ENCODE results near the gene BSND.
"Not testable (repeated sequence)": the region's sequence is repeated elsewhere in the genome, so short reads cannot be mapped to it uniquely, and the experiment has no call there.

Gene BSND

DNA sequence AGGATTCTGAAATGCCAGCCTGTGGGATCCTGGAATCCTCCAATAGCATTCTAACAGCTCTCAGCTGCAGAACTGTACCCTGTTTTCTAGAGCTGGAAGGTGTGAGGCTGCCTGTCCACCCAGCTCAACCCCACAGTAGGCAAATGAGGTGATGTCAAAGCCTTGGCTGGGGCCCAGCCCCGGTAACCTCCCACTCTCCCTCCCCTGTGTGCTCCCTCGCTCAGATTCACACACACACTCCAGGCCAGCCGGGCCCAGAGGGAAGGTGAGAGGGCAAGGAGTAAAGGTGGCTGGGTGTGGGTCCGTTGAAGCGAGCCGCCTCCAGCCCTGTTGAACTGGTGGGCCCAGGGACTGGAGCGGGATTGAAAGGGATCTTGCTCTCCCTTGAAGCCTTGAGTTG is at the start of gene BSND:
TSS of gene BSND (plus strand) at position 257 of the 400 bp plus-strand sequence. CDS start 254 bp downstream, outside the sequence.
- no peak for DNase-seq (ENCODE audit: low read depth in 2 of 3, low spot score in 1 of 3)

DNA sequence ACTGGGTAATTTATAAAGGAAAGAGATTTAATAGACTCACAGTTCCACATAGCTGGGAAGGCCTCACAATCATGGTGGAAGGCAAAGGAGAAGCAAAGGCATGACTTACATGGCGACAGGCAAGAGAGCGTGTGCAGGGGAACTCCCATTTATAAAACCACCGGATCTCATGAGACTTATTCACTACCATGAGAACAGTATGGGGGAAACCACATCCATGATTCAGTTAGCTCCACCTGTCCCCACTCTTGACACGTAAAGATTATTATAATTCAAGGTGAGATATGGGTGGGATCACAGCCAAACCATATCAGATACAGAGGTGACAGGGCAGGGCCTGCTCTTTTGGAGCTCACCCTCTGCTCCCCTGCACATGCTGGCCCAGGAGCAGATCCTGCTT is 49.7 kb upstream of the BSND start:
- DNase-seq (ENCODE audit: low read depth in 2 of 3, low spot score in 1 of 3), result no peak

DNA sequence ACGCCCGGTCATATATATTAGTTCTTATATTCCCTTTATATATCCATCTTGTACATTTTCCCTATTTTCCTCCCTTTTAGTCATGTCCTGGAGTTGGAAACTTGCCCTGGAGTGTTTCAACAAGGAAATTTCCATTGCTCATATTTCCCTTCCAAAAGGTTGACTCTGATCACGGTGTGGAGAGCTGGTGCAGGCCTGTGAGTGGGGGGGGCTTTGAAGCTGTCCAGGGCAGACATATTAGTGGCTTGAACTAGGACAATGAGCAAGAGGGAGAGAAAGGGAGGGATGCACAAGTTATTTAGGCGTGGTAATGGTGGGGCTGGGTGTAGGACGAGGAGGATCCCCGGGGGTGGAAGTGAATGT is 48.7 kb upstream of the BSND start:
- no peak for DNase-seq (ENCODE audit: low read depth in 2 of 3, low spot score in 1 of 3)

DNA sequence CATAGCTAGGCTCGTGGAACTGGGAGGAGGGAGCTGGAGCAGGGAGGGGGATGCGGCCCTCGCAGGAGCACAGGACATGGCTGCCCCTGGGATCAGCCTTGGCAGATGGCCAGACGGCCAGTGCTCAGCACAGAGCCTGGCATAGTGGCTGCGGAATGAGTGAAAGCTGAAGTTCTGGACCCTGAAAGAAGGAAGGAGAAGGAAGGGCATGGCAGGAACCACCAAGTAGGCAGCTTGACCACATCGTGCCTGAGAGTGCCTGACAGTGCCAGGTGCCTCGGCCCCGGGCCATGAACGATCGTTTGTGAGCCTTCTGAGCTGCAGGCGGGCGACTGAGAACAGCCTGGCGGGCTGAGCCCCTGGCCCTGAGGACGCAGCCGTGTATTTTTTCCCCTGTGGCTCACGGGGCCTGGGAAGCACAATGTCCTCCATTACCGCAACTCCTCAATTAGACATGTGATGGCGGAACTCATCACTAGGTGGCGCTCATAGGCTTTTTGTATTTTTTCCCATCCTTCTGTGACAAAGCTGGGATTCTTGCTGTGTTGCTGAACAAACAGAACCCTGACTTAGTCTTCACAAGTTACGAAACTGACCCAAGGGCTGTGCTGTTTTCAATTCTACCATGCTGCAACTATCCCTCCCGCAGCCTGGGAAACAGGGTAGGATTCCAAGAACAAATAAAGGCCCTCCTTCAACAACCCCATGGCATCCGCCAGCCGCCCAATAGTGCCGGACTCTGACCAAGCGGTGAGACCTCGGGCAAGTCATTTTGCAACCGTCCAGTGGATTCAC is 48.2 kb upstream of the BSND start:
- peak; percentile 27 to 79 (median 35) for DNase-seq (ENCODE audit: low read depth in 2 of 3, low spot score in 1 of 3)

DNA sequence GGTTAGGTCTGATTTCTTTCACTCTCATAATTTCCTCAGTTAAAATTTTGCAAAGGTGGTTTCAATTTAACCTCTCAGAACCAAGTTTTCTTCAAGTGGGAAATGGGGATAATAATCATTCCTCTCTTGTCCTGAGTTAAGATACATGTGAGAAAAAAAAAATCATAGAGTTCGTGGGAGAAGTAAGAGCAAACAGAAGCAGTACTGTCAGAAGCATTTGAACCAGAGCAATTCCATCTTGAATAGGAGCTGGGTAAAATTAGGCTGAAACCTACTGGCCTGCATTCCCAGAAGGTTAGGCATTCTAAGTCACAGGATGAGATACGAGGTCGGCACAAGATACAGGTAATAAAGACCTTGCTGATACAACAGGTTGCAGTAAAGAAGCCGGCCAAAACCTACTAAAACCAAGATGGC is 46.9 kb upstream of the BSND start:
- DNase-seq (ENCODE audit: low read depth in 2 of 3, low spot score in 1 of 3), result no peak

DNA sequence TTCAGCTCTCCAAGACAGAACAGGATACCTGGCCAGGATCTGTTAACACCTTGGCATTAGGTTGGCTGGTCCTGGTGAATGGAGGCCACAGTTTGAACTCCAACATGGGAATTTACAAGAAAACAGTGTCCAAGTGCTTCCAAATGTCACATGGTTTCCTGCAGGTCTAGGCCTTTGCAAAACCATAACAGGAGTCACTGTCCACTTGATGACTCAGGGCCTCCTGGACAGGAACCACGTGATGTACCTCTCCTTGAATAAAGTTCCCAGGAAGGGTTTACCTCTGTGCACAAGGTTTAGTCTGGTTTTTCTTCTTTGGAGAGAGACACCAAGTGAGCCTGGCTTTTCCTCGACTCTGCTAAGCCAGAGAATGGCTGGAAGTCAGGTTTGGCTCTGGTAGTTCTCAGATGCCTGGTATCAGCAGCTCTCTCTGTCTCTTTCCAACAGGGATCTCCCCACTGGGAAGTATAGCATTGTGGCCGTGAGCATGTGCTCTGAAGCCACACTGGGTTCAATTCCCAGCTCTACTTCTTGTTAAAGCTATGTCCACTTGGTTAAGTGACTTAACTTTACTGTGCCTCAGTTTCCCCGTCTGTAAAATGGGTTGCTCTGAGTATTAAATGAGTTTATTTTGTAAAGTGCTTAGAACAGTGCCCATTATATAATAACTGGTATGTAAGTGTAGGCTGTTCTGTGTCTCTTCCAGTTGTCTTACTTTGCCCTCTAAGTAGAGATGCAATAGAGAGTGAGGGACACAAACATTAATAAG is 45.6 kb upstream of the BSND start:
- DNase-seq (ENCODE audit: low read depth in 2 of 3, low spot score in 1 of 3), result no peak

DNA sequence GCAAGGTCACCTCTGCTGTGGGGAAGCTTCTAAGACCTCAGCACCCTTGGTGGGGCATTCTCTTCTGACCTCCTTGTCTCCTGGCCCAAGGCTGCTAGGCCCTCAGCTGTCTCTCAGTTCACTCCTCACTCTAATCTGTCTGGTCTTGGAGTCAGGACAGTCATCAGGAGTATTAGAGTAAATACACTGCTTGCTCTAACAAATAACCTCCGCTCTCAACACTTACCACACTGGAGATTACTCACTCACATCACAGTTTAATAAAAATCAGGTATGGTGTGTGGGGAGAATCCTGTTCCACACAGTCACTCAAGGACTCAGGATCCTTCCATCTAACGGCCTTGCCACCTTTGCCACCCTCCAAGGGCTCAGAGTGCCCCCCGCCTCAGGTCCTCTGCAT is 44.9 kb upstream of the BSND start:
- DNase-seq (ENCODE audit: low read depth in 2 of 3, low spot score in 1 of 3), result no peak

DNA sequence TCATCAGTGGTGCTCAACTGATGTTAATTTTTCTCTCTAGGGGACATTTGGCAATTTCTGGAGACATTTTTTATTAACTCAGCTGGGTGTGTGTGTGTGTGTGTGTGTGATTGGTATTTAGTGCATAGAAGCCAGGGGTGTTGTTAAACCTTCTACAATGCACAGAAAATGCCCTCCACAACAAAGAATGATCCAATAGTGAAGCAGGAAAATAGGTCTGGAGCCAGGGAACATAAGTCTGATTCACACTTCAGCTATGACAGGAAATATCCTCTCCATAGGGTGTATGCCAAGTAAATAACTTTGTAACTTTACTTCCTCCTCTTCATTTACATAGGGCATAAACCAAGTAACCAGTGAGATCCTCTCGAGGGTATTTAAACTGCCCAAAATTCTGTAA is 43.4 kb upstream of the BSND start:
- no peak for DNase-seq (ENCODE audit: low read depth in 2 of 3, low spot score in 1 of 3)

DNA sequence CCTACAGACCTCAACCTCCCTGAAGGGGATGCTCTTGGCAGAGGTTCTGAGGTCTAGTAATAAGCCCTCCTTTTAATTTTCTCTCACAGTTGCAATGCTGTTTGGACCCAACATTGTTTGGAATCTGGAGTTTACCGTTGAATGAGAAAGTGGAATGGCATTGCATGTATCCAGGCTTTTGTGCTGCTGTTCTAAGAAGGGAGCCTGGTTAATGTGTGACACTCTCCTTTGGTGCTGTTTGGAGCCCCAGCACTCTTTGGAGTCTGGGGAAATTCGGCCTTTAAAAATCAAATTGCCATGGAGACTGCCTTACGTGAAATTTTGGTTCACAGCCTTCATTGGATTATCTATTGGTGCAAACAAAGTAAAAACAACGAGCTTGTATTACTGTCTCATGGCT is 42.0 kb upstream of the BSND start:
- no peak for DNase-seq (ENCODE audit: low read depth in 2 of 3, low spot score in 1 of 3)

DNA sequence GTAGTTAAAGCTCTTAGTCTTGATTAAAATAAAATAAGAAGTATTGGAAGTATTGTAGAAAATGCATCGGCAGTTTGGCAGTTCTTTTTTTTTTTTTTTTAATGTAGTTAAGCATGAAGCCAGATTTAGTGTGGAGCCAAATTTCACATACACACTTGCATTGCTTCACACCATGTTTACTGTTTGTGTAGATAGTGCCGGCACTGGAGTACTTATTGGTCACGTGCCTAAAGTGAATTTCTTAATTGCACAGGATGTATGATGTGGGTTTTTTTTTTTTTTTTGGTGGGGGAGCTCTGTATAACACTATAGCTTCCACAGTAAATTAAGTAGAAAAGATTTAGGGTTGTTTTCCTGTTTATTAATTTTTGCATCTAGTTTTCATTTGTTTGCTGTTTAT is 39.5 kb upstream of the BSND start:
- DNase-seq (ENCODE audit: low read depth in 2 of 3, low spot score in 1 of 3), result no peak

DNA sequence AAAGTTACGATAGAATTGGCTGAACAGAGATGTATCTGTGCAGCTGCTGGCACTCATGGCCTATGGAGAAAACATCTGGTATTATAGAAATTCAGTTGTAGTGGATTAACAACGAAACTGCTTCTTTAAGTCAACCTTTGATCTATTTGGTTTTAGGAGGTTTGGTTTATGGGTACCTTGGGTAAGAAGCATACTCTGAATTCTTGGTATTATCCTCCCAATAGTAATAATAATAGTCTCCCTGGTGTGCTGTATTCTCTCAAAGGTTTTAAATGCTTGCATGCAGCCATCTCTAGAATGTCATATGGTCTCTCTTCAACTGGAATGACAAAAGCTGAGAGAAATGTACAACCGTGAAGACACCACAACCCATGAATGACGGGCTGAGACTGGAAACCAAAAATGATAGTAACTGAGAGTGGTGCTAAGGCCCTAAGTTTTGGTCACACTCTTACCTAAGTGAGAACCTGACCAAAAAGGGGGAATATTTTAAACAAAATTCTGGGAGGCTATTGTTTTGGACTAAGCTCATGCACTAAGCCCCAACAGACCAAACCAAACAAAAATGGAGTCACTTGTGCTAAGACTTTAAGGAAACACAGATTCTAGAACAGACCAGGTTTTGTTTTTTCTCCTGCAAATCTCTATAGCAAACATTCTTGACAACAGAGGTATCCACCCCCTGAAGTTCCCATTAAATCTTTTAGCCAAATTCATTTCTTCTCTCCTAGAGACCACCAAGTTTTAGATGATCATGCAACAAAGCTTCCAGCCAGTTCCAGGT is 35.9 kb upstream of the BSND start:
- DNase-seq (ENCODE audit: low read depth in 2 of 3, low spot score in 1 of 3), result no peak

DNA sequence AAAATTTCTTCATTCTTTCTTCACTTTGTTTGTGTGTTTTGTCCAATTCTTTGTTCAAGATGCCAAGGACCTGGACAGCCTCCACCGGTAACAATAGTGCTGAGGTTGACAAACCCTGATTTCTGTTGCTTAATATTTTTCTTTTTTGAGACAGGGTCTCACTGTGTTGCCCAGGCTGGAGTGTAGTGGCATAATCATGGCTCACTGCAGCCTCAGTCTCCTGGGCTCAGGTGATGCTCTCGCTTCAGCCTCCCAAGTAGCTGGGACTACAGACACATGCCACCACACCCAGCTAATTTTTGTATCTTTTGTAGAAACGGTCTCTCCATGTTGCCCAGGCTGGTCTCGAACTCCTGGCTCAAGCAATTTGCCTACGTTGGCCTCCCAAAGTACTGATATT is 34.9 kb upstream of the BSND start:
- DNase-seq (ENCODE audit: low read depth in 2 of 3, low spot score in 1 of 3), result not testable (repeated sequence)

DNA sequence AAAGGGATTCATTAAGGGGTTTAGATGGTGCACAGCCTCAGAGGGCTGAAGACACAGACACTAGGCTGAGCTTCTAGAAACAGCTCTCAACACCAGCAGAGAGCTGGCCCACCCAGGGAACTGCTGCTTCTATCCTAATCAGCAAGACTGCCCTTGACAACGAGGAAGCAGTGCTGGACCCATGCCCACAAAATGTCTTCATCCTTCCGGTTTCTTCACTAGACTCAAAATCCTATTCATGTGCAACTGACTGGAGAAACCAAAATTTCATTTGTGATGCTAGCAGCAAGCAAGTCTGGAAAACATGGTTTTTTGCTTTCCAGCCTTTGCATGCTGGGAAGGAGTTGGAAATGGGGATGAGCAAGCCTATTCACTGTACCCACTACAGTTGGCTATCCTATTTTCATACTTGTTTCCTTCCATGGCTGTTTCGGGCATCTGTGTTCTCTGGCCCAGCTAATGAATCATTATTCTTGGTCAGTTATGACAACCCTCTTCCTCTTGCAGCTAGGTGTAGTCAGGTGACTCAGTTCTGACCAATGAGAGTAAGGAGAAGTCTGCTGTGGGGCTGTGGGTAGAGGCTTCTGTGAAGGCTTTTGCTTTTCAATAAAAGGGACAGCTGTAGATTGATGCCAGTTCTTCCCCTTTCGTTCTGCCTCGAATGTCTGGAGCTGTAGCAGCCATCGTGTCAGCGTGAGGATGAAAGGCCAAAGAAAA is 33.0 kb upstream of the BSND start:
- no peak for DNase-seq (ENCODE audit: low read depth in 2 of 3, low spot score in 1 of 3)

DNA sequence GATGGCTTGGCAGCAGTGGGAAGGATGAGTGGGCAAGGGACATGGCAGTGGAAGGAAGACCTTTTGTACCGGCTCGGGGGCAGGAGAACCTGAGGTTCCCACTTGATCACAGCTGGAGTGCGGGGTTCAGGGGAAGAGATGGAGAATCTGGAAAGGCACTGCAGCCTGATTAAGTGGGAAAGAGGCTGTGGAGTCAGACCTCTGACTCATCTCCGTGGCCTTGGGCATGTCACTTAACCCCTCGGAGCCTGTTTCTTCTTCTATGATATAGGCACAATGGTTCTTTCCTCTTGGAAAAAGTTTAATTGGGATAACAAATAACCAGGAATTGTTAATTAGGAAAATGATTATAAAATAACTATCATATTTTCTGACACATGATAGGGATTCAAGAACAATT is 31.4 kb upstream of the BSND start:
- no peak for DNase-seq (ENCODE audit: low read depth in 2 of 3, low spot score in 1 of 3)

DNA sequence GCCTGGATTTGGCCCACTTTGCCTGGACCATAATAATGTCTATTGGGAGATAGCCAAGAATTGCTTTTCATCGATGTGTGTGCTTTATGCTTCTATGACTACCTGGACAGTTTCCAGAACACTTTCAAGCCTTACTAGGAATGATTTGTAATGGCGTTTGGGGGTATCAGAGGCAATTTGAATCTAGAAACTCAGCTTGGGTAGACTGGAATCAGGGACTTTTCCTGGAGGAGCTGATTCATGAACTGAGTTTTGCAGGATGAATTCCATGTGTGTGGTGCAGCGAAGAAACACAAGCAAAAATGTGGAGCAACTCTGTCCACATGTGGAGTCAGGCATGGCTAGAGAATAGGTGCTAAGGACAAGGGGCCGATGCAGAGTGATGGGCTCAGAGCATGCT is 30.2 kb upstream of the BSND start:
- DNase-seq (ENCODE audit: low read depth in 2 of 3, low spot score in 1 of 3), result no peak

DNA sequence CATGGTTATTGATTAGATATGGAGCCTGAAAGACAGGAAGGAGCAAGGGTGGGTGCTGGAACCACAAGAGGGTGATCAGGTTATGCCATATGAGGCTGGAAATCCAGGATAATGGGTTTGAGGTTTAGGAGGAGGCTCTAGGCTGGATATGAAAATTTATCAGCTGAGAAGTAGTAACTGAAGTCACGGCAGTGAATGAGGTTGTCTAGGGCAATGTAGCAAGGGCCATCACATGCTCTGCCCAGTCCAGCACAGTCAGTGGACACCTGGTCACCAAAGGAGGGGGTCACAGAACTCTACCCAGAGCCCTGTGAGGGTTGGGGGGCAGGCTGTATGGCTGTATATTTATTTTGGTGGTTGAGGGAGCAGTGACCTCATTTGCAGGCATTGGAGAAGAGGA is 28.9 kb upstream of the BSND start:
- no peak for DNase-seq (ENCODE audit: low read depth in 2 of 3, low spot score in 1 of 3)

DNA sequence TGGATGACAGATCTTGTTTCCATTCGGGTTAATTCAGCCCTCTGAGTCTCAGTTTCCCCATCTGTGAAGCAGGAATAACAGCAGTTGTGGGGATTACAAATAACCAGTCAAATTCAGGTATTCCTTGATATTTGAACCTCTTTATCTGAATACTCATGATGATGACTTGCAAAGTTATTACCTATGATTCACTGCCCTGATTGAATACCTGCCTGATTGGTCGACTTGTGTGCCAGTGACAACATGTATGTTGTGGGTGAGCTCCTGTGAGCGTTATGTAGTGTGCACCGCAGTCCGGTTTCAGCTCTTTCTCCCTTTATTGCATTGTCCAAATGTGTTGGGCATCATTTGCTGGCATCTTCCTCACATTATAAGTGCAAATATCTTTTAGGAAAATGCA is 27.8 kb upstream of the BSND start:
- no peak for DNase-seq (ENCODE audit: low read depth in 2 of 3, low spot score in 1 of 3)

DNA sequence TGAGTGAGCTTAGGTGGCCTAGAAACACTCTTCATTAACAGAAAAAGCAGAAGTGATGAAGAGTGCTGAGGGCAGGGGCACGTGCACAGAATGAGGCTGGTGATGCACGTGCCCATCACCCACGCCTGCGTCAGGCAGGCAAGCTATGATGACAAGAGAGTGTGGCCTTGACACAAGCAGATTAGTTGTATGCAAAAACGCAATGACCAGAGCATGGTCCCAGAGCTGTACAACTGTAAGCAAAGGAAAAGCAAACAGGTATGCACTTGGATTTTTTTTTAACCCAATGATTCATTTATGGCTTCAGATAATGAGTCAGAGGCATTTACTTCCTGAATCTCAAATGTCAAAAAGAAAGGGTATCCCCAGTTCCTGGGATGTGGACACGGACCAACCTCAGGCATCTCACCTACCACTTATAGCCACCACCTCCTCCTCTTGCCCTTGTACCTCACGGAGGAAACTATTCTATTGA is 27.4 kb upstream of the BSND start:
- DNase-seq (ENCODE audit: low read depth in 2 of 3, low spot score in 1 of 3), result no peak

DNA sequence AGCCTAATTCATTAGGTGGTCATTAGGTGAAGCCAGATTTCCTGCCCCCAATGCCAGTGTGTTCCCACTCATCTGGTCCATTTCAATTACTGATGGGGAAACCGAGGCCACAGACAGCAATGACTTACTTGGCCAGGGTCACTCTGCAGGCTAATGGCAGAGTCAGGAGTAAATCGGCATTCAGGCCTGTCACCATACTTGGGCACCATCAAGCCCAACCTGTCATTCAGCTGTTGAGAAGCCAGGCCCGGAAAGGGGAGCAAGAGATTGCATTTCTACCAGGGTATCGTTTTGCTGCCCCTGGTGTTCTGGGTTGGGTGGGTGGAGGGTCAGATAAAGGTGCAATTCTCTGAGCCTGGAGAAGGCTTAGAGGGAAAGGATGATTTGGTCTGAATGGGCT is 26.3 kb upstream of the BSND start:
- DNase-seq (ENCODE audit: low read depth in 2 of 3, low spot score in 1 of 3), result no peak

DNA sequence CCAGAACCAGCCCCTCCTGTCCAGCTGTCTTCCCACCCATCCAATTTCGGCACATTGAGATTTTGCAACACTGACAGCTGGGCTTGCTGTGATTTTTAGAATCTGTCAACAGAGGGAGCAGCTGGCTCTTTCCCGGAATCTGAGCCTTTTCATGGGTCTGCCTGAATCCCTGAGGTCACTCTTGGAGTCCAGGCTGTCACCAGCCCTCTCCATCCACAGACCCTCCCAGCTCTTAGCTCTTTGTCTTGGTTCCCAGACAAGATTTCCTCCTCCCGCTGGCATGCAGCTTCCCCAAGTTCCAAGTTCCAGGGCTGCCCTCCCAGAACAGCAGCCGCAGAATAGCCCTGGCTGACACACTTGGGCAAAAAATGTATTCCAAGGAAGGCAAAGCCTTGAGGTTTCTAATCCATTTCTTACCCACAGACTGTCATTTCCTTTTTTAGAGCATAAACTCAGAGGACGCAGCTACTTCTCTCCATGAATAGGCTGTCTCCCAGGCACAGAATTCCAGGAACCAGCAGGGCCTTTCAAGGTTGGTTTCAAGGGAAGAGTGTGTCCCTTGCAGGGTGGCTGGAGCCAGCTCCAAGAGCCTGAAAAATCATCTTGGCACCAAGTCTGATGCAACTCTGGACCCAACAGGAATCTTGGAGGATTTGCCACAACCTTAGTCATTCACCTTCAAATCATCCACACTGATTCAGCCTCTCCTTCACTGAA is 25.4 kb upstream of the BSND start:
- no peak for DNase-seq (ENCODE audit: low read depth in 2 of 3, low spot score in 1 of 3)
